ENCODE measurements around the gene MBNL2.
A peak's percentile ranks its signal among the peaks of the same experiment; 100 is the strongest.
"Not testable (repeated sequence)": the region's sequence is repeated elsewhere in the genome, so short reads cannot be mapped to it uniquely, and the experiment has no call there.

MBNL2 gene

GRCh38 chr13:97339019-97339987, 117.2 kb downstream of the MBNL2 start:
- FAIRE-seq (peak; percentile 95), DNase-seq (ENCODE audit: insufficient read length, low spot score) (no peak)
- TF ChIP-seq POLR2A (IDR thresholded peaks at IDR 0.05; ENCODE audit: low read depth, low read length): no peak

DNA sequence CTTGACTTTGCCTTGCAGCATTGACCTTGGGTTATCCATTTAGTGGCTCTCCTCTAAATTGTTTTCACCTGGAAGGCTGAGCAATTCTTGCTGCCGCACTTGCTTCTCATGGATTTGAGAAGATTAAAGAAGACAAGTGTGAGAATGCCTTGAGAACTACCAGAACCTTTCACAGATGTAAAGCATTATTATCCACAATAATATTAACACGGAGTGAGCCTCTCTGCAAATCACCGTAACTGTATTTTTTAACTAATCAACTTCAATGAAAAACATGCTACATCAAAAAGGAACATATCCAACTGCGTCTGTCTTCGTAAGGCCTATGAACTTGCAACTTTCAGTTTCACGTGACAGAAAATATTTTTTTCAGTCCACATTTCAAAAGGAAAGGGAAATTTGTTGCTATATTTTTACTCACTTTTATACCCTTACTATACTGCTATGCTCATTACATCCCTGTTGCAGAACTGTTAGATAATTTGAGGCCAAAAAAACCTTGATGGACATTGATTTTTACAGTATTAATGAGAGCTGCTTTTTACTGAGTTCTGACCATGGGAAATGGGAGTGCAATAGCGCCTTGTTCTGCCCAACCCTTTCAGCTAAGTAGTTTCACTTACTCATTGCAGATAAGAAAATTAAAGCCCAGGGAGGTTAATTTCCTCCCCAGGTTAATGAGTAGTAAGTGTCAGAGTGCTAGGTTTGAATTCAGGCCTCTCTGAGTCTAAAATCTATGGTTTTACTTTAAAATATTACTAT, 118.0 kb downstream of the MBNL2 start:
- FAIRE-seq (no peak), DNase-seq (ENCODE audit: insufficient read length, low spot score) (no peak)
- no peak for TF ChIP-seq POLR2A (IDR thresholded peaks at IDR 0.05; ENCODE audit: low read depth, low read length)

DNA sequence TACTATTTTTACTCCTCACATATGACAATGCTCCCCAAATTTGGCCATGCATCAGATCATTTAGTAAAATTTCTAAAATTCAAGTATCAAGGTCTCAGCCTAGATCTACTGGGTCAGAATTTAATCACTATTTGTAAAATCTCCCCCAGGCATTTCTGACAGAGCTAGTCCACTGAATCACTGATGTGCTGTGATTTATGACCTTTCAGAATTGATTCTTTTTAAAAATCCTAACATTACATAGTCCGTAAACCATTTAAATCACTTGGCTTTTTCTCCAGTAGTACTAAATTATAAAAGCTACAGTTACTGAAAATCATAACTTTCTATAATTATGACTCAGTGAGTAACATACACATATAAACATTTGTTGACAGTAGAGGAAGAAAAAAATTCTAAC, 119.0 kb downstream of the MBNL2 start:
- no peak for FAIRE-seq
- no peak for DNase-seq (ENCODE audit: insufficient read length, low spot score)
- TF ChIP-seq POLR2A (IDR thresholded peaks at IDR 0.05; ENCODE audit: low read depth, low read length): no peak

DNA sequence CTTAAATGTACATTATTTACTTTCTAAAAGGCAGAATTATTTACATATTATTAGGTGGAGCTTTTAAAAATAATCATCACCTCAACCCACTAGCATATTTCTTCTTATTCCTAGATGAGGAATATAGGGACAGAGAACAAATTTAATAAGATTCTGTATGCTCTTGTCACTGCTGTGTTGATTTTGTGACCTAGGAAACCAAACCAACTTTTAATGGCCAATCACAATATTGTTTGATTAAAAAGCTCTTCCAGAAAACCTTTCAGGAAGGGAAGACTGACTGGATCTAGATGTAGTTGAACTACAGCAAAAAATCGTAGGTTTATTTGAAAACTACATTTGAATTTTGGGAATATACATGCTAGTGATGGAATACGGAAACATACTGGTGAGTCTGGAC, 120.0 kb downstream of the MBNL2 start:
- FAIRE-seq (no peak), DNase-seq (ENCODE audit: insufficient read length, low spot score) (no peak)
- TF ChIP-seq POLR2A (IDR thresholded peaks at IDR 0.05; ENCODE audit: low read depth, low read length): no peak

DNA sequence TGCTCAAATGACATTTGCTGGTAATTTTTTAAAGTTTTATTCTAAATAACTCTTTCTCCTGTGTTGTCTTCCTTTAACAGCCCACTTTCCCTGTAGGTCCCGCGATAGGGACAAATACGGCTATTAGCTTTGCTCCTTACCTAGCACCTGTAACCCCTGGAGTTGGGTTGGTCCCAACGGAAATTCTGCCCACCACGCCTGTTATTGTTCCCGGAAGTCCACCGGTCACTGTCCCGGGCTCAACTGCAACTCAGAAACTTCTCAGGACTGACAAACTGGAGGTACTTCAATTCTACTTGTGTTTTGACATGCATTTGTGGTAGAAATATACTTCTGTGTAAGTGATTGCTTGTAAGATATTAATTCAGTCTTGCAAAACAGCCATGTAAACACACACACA, 120.8 kb downstream of the MBNL2 start:
- TF ChIP-seq POLR2A (IDR thresholded peaks at IDR 0.05; ENCODE audit: low read depth, low read length): no peak
- DNase-seq (ENCODE audit: insufficient read length, low spot score) (no peak), FAIRE-seq (no peak)

- DNase-seq (ENCODE audit: insufficient read length, low spot score): peak; percentile 26
- no peak for TF ChIP-seq POLR2A (IDR thresholded peaks at IDR 0.05; ENCODE audit: low read depth, low read length)
- peak; percentile 97 for FAIRE-seq
Measured at GRCh38 chr13:97344265-97345175, 122.4 kb downstream of the MBNL2 start.

- no peak for TF ChIP-seq POLR2A (IDR thresholded peaks at IDR 0.05; ENCODE audit: low read depth, low read length)
- FAIRE-seq (no peak), DNase-seq (ENCODE audit: insufficient read length, low spot score) (no peak)
Measured at GRCh38 chr13:97346097-97346496, 124.0 kb downstream of the MBNL2 start.

- FAIRE-seq: no peak
- DNase-seq (ENCODE audit: insufficient read length, low spot score): no peak
- TF ChIP-seq POLR2A (IDR thresholded peaks at IDR 0.05; ENCODE audit: low read depth, low read length): no peak
Measured at GRCh38 chr13:97346561-97347254, 124.6 kb downstream of the MBNL2 start.

DNA sequence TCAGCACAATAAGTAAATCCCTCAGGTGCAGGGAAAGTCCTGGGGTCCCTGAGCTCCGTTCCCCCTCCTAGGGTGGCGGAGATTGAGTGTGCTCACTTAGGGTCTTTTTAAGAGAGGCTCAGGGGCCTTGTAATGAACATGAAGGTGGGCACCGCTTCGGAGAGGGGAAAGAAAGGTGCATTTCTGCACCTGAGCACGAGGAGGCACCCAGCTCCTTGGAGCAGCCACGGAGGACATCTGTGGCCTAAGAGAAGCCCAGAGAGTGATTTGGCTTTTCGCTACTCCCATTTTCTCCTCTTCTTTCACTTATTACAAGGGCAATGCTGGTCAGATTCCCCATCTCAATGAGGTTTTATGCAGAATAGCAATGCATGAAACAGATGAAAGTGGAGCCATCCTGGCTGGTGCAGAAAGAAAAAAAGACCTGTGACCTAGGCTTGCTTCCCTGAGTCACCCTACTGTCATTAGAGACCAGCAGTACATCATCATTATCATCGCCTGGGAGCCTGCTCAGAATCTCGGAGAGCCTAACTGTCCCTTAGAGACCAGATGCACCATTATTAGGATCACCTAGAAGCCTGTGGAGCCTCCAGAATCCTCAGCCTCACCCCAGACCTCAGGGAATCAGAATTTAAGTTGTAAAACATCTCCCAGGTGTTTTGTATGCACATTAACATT, 125.3 kb downstream of the MBNL2 start:
- DNase-seq (ENCODE audit: insufficient read length, low spot score) (no peak), FAIRE-seq (no peak)
- TF ChIP-seq POLR2A (IDR thresholded peaks at IDR 0.05; ENCODE audit: low read depth, low read length): no peak

- no peak for TF ChIP-seq POLR2A (IDR thresholded peaks at IDR 0.05; ENCODE audit: low read depth, low read length)
- FAIRE-seq (peak; percentile 75), DNase-seq (ENCODE audit: insufficient read length, low spot score) (no peak)
Measured at GRCh38 chr13:97348569-97349100, 126.5 kb downstream of the MBNL2 start.

DNA sequence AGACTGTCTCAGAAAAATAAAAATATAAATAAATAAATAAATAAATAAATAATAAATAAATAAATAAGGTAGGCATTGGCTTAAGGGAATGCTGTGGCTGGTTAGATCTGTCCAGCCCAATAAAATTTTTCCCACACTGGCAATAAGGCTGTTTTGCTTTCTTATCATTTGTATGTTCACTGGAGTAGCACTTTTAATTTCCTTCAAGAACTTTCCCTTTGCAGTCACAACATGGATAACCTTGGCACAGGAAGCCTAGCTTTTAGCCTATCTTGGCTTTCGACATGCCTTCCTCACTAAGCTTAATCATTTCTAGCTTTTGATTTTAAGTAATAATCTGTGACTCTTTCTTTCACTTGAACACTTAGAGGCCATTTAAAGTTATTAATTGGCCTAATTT, 129.9 kb downstream of the MBNL2 start:
- not testable (repeated sequence) for FAIRE-seq; DNase-seq (ENCODE audit: insufficient read length, low spot score)

DNA sequence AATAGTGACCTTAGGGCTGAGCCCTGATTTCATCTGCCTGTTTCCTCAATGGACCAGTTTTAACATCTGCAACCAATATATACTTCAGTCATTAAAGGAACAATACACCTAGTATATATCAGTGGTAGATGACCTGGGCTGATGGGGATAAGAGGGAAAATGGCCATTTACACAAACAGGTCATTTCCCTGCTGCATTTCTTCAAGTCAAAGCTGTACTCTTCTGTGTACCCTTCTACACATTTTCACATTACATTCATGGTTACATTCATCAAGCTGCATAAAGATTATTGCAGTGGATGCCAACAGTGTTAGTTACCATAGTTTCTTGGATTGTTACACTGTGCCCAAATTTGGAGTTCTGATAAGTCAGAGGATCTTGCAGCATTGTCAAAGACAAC, 130.7 kb downstream of the MBNL2 start:
- DNase-seq (ENCODE audit: insufficient read length, low spot score): no peak
- TF ChIP-seq POLR2A (IDR thresholded peaks at IDR 0.05; ENCODE audit: low read depth, low read length): no peak
- FAIRE-seq: peak; percentile 55

Data from H54 (cell line).